SHP77 (cell line): ENCODE data around the gene MUSTN1.
A peak's percentile ranks its signal among the peaks of the same experiment; 100 is the strongest.

Experiments
- DNase-seq, 2 experiments: peaks; one replicate each; lab custom pipeline; 2025; lab: John Stamatoyannopoulos, UW

MUSTN1 gene

GRCh38 chr3:52834871-52835501 is at the start of gene MUSTN1:
Gene MUSTN1, minus strand, starts transcription at chr3:52835019. Its CDS starts 71 bp downstream, at chr3:52834948.
- DNase-seq = no peak

- DNase-seq = no peak
Observed at GRCh38 chr3:52882377-52882776, 47.6 kb upstream of the MUSTN1 start.

GRCh38 chr3:52881871-52882270 is 47.1 kb upstream of the MUSTN1 start:
- DNase-seq = no peak

GRCh38 chr3:52880474-52880873 is 45.7 kb upstream of the MUSTN1 start:
- DNase-seq = no peak

- no peak for DNase-seq
Observed at GRCh38 chr3:52880047-52880446, 45.2 kb upstream of the MUSTN1 start.

GRCh38 chr3:52879581-52879980 is 44.8 kb upstream of the MUSTN1 start:
- no peak for DNase-seq

- DNase-seq = no peak
Observed at GRCh38 chr3:52879090-52879489, 44.3 kb upstream of the MUSTN1 start.

GRCh38 chr3:52877085-52877484 is 42.3 kb upstream of the MUSTN1 start:
- no peak for DNase-seq

GRCh38 chr3:52874864-52875587 is 40.2 kb upstream of the MUSTN1 start:
- no peak for DNase-seq

GRCh38 chr3:52874160-52874701 is 39.4 kb upstream of the MUSTN1 start:
- DNase-seq = no peak

GRCh38 chr3:52873433-52874159 is 38.8 kb upstream of the MUSTN1 start:
- DNase-seq = no peak

GRCh38 chr3:52872245-52872644 is 37.4 kb upstream of the MUSTN1 start:
- DNase-seq = no peak

GRCh38 chr3:52871761-52872160 is 36.9 kb upstream of the MUSTN1 start:
- DNase-seq = no peak

- DNase-seq = no peak
Observed at GRCh38 chr3:52870471-52870870, 35.7 kb upstream of the MUSTN1 start.

GRCh38 chr3:52866427-52866826 is 31.6 kb upstream of the MUSTN1 start:
- no peak for DNase-seq

GRCh38 chr3:52865994-52866393 is 31.2 kb upstream of the MUSTN1 start:
- DNase-seq = no peak

GRCh38 chr3:52860424-52860768 is 25.6 kb upstream of the MUSTN1 start:
- DNase-seq = no peak

GRCh38 chr3:52859686-52860423 is 25.0 kb upstream of the MUSTN1 start:
- DNase-seq = peak in 1 of 2 experiments; percentile 43

GRCh38 chr3:52857864-52858263 is 23.0 kb upstream of the MUSTN1 start:
- DNase-seq = no peak

GRCh38 chr3:52857133-52857532 is 22.3 kb upstream of the MUSTN1 start:
- DNase-seq = no peak

GRCh38 chr3:52856666-52857065 is 21.8 kb upstream of the MUSTN1 start:
- DNase-seq = no peak

- no peak for DNase-seq
Observed at GRCh38 chr3:52854013-52854412, 19.2 kb upstream of the MUSTN1 start.
